Measurements from ENCODE around the gene MYD88.

Gene MYD88

DNA sequence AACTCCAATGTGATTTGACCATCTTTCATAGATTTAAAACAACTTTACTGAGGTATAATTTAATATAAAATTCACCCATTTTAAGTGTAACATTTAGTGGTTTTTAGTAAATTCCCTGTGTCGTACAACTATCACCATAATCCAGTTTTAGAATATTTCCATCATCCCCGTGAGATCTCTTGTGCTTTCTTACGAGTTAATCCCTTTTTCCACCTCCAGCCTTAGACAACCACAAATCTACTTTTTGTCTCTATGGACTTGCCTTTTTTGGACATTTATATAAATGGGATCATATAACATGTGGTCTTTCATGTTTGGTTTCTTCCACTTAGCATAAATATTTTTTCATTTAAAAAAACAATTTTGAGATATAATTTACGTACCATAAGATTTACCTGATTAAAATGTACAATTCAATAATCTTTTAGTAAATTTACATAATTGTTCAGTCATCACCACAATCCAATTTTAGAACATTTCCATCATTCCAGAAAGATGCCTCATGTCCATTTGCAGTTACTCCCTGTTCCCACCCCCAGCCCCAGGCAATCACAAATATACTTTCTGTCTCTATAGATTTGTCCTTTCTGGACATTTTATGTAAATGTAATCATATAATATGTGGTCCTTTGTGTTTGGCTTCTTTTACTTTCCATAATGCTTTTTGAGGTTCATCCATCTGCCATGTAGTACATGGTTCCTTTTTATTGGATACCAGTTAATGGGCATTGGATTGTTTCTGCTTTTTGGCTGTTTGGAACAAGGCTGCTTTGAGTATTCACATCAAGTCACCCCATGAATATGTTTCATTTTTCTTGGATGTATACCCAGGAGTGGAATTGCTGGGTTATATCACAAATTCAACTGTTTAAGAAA lies 29.9 kb downstream of the MYD88 start:
- DNase-seq: no peak

DNA sequence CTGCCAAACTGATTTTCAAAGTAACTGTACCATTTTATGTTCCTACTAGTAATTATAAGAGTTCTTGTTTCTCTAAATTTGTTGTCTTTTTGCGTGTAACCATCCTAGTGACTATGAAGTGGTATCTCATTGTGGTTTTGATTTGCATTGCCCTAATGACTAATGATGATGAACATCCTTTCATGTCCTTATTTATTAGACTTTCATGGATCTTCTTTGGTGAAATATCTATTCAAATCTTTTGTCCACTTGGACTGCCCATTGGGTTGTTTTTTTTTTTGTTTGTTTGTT lies 30.5 kb downstream of the MYD88 start:
- DNase-seq: no peak

DNA sequence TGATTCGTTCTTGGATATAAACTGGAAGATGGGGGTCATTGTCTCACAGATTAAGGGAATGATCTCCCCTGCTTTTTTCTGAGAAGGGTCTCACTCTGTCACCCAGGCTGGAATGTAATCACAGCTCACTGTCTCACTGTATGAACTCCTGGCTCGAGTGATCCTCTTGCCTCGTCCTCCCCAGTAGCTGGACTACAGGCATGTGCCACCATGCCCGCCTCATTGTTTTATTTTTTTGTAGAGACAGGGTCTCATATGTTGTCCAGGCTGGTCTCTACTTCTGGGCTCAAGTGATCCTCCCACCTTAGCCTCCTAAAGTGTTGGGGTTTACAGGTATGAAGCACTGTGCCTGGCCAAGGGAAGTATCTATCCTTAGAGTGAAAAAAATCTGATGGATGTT lies 32.3 kb downstream of the MYD88 start:
- DNase-seq: no peak

GRCh38 chr3:38171622-38172021 lies 33.2 kb downstream of the MYD88 start:
- no peak for DNase-seq

- no peak for DNase-seq
Observed at GRCh38 chr3:38173834-38174418, 35.5 kb downstream of the MYD88 start.

DNA sequence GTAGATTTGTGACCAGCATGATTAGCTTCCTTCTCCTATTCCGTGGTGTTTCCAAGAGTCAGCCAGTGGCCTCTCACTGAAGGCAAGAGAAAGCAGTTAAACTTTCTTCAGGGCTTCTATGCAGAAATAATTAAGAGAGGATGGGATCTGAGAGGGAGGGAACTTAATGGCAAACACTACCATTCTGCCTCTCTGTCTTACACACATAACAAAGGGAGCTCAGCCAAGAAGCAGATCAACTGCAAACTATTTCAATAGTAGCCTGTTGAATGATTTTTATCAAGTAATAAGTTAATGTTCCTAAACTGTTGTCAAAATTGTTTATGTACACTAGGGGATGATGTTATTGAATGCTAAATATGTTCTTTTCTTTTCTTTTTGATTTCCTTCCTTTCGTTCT lies 38.7 kb downstream of the MYD88 start:
- no peak for DNase-seq

GRCh38 chr3:38186781-38187180 lies 48.3 kb downstream of the MYD88 start:
- no peak for DNase-seq

DNA sequence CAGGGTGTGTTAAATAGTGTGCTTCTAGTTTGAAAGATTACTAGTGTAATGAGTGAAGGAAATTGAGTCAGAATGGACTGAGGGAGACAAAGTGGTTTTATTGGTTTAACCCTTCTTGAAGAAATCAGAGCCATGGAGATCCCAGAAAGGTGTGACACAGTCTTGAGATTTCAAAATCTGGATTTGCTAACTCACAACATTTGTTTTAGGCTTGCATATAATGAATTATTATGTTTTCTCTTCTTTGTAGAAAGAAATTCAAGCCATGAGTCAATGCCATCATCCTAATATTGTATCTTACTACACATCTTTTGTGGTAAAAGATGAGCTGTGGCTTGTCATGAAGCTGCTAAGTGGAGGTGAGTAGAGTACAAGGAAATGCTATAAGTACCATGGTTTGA lies 52.0 kb downstream of the MYD88 start:
- DNase-seq: no peak

Measured in NCI-H2029 (cell line).